GM12874 (cell line): ENCODE data around the gene GOLIM4.

ENCODE experiments used
- CTCF ChIP-seq: IDR thresholded peaks from 2 replicates; pipeline ENCODE4 v1.5.1; 2011; ENCODE audit warnings: low read depth, mild to moderate bottlenecking, control low read depth, low read length, moderate library complexity; ENCODE audit not compliant: insufficient read depth

GOLIM4 gene

GRCh38 chr3:168124291-168124690 is 28.6 kb upstream of the GOLIM4 start:
- TF ChIP-seq CTCF, result no peak

DNA sequence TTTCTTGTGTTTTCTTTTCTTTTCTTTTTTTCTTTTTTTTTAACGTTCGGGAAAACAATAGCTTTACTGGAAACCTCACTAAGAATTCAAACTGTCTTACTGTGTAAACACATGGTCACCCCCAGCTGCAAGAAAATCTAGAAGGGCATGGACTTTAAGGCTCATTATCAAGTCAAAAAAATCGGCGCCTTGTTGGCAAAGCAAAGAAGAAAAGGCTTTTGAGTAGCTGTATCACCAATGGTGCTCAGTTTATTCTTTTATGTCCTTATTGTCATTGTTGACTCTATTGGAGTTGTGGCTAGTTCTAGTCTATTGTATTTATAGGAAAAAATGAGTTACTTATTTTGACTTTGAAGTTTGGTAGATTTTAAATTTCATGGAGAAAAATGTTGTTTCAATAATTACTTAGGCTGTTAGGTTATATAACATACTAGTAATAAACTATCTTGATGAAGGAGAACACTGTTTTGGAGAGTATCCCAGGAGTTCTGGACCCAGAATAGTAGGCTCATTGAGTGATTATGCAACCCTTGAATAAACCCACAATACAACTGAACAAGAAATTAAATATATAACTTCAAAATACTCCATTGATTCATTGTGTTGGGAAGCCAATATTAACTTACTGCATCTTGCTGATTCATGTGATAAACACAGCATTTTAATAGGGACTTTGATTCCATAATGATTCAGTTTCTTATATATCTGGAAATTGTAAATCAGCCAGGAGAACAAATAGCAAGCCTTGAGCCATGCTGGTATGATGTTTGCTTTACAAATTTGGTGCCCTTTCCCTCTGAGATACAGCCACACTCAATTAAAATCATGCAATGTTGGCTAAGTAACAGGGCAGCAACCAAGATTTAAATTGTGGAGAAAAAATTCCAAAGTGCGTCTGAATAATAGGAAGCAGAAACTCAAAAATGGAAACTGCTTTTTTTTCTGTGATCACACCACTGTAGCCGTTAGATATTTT is 27.8 kb upstream of the GOLIM4 start:
- TF ChIP-seq CTCF, result no peak

GRCh38 chr3:168121184-168122017 is 25.7 kb upstream of the GOLIM4 start:
- no peak for TF ChIP-seq CTCF

DNA sequence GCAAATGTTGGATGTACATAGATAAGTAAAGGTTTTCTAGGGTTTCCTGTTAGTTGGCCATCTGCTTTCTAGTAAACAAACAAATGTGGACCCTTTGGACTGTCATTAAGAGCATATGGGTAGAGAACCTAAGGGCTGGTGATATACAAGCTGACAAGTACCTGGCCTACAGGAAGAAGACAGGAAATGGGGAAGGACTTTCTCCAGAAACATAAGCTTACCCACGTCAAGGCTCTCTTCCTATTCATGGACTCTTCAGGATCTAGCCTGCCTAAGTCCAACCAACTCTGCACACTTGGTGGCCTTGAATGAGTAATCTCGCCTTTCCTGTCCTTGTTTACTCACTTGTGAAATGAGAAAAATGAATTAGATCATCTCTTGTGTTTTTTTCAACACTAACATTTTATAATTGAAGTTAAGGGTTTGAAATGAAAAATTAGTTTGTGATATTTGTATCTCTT is 22.2 kb upstream of the GOLIM4 start:
- TF ChIP-seq CTCF, result no peak

- TF ChIP-seq CTCF, result no peak
These were observed 21.3 kb upstream of the GOLIM4 start for GRCh38 chr3:168117059-168117458.

DNA sequence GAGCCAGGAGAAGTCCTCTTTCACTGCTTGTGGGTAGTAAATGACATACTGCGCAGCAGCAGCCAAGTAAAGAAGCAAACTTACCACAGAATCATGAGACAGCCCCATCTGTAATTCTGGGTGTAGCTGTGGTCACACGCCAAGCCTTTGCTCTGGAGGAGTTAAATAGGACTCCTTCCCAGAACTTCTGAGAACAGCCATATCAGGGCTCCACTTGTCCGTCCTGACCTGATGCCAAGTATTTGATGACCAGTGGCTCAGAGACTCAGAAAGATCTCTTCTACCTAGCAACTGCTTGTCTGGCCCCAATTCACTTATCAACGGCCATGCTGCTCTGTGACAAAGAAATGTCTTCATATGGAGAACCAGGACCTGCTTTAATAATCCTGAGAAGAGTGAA is 20.6 kb upstream of the GOLIM4 start:
- TF ChIP-seq CTCF, result no peak

DNA sequence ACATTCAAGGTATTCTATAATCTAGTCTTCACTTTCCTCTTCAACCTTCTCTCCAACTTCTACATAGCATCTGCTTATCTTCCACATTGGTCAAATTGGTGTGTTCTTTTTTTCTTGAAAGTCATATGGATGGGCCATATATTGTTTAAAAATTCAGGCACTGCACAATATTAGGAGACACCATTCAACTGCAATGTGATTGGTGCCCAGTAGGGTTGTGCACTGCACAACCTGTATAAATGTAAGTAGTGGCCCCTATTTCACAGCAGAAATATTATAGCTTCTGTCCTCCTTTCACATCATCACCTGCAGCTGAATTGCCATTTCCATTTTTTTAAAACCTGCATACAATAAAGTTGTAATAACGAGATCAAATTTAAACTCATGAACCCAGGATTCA is 18.1 kb upstream of the GOLIM4 start:
- TF ChIP-seq CTCF, result no peak
